Measurements from ENCODE around the gene NMUR1.

DNA sequence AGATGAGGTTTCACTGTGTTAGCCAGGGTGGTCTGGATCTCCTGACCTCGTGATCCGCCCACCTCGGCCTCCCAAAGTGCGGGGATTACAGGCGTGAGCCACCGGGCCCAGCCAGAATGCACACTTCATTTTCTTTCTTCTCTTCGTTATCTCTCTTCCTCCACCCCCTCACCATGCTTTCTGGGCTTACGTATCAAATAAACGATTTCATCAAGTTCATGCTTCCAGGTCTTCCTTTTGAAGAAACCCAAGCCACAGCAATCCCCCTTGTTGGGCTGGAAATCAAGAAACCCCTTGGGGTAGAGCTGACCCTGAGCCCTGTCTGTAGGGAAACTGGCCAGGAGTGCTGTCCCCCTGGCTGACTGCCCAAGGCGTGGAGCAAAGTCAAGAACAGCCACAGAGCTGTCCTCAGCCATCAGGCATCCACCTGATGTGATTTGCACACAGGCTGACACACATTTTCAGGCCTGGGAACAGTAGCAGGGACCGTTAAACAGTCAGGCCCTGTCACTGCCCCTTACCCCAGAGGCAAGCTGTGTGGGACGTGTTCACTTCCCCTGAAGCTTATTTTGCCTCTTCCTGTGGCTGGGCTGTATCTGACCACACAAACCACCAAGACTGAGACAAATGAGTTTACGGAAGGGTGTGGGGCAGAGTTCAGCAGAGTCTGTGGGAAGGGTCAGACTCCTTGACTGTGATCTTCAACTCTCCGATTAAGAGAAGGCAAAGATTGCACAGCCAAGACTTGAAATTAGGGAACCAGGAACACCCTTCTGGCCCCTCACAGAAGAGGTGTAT is 15.1 kb upstream of the NMUR1 start:
- TF ChIP-seq, protein P1, sequence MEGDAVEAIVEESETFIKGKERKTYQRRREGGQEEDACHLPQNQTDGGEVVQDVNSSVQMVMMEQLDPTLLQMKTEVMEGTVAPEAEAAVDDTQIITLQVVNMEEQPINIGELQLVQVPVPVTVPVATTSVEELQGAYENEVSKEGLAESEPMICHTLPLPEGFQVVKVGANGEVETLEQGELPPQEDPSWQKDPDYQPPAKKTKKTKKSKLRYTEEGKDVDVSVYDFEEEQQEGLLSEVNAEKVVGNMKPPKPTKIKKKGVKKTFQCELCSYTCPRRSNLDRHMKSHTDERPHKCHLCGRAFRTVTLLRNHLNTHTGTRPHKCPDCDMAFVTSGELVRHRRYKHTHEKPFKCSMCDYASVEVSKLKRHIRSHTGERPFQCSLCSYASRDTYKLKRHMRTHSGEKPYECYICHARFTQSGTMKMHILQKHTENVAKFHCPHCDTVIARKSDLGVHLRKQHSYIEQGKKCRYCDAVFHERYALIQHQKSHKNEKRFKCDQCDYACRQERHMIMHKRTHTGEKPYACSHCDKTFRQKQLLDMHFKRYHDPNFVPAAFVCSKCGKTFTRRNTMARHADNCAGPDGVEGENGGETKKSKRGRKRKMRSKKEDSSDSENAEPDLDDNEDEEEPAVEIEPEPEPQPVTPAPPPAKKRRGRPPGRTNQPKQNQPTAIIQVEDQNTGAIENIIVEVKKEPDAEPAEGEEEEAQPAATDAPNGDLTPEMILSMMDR (IDR thresholded peaks at IDR 0.05) = no peak
- no peak for TF ChIP-seq POLR2A (IDR thresholded peaks at IDR 0.05)
